NCI-H2196 (cell line): Measurements from ENCODE around the gene RPL18.

ENCODE experiments used
- DNase-seq: peaks from one replicate; lab custom pipeline; 2025; ENCODE audit not compliant: unreplicated experiment; lab: John Stamatoyannopoulos, UW

RPL18 gene

DNA sequence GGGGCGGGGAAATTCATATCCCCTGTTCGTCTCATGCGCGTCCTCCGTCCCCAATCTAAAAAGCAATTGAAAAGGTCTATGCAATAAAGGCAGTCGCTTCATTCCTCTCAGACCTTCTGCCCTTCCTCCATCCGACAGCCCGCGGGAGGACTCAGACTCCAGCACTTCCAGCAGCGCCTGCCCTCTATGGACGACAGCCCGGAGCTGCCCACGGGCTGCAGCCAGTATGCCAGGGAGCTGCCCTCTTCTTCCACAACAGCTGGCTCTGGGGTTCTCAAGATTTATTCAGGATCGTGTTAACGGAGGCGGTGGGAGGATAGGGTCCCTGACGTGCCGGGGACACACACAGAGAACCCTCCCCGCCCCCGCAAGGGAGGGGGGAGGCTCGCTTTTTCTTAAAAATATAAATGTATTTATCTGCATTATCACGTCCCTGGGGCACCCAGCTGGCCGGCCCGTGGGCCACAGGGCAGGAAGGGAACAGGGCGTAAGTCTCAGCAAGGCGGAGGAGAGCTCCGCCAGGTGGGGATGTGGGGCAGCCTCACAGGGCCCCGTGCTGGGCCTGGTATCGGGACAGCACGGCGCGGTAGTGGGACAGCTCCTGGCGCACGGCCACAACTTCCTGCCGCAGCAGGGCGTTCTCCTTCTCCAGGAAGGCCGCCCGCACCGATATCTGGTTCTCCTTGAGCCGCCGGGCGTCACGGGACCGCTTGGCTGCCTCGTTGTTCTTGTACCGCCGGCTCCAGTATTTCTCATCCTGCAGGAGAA, 11.5 kb upstream of the RPL18 start:
- no peak for DNase-seq

DNA sequence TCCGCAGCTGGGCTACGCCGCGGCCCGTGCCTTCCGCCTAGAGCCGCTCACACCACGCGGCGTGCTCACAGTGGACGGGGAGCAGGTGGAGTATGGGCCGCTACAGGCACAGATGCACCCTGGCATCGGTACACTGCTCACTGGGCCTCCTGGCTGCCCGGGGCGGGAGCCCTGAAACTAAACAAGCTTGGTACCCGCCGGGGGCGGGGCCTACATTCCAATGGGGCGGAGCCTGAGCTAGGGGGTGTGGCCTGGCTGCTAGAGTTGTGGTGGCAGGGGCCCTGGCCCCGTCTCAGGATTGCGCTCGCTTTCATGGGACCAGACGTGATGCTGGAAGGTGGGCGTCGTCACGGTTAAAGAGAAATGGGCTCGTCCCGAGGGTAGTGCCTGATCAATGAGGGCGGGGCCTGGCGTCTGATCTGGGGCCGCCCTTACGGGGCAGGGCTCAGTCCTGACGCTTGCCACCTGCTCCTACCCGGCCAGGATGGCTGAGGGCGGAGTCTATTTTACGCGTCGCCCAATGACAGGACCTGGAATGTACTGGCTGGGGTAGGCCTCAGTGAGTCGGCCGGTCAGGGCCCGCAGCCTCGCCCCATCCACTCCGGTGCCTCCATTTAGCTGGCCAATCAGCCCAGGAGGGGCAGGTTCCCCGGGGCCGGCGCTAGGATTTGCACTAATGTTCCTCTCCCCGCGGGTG, 10.8 kb upstream of the RPL18 start:
- no peak for DNase-seq

- no peak for DNase-seq
Observed at GRCh38 chr19:48629297-48629598, 10.3 kb upstream of the RPL18 start.

DNA sequence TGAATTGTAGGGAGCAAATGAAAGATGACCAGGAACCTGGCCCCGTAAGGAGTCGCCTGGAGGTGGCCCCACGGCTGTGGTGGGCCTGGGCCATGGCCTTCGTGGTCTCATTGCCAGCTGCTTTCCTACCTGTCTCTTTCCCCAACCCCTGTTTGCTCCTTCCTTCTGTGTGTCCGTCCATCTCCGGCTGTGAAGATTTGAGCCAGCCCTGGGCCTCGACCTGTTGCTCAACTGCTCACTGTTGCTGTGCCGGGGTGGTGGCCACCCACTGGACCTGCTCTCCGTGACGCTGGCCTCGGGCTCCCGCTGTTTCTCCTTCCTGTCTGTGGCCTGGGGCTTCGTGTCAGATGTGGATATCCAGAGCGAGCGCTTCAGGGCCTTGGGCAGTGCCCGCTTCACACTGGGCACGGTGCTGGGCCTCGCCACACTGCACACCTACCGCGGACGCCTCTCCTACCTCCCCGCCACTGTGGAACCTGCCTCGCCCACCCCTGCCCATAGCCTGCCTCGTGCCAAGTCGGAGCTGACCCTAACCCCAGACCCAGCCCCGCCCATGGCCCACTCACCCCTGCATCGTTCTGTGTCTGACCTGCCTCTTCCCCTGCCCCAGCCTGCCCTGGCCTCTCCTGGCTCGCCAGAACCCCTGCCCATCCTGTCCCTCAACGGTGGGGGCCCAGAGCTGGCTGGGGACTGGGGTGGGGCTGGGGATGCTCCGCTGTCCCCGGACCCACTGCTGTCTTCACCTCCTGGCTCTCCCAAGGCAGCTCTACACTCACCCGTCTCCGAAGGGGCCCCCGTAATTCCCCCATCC, 9.7 kb upstream of the RPL18 start:
- no peak for DNase-seq

DNA sequence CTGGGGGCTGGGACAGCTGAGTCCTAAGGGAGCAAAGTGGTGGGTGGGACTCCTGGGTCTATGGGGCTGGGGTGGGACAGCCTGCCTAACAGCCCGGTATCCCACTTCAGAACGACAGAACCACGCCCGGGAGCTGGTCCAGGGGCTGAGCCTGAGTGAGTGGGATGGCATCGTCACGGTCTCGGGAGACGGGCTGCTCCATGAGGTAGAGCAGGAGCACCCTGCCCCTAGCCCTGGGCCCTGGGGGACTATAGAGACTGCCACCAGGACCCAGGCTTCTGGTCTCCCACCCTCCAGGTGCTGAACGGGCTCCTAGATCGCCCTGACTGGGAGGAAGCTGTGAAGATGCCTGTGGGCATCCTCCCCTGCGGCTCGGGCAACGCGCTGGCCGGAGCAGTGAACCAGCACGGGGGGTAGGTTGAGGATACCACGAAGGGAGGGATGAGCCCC, 8.9 kb upstream of the RPL18 start:
- no peak for DNase-seq

- DNase-seq = no peak
Observed at GRCh38 chr19:48627201-48627864, 8.4 kb upstream of the RPL18 start.

GRCh38 chr19:48625891-48626327, 6.9 kb upstream of the RPL18 start:
- no peak for DNase-seq

DNA sequence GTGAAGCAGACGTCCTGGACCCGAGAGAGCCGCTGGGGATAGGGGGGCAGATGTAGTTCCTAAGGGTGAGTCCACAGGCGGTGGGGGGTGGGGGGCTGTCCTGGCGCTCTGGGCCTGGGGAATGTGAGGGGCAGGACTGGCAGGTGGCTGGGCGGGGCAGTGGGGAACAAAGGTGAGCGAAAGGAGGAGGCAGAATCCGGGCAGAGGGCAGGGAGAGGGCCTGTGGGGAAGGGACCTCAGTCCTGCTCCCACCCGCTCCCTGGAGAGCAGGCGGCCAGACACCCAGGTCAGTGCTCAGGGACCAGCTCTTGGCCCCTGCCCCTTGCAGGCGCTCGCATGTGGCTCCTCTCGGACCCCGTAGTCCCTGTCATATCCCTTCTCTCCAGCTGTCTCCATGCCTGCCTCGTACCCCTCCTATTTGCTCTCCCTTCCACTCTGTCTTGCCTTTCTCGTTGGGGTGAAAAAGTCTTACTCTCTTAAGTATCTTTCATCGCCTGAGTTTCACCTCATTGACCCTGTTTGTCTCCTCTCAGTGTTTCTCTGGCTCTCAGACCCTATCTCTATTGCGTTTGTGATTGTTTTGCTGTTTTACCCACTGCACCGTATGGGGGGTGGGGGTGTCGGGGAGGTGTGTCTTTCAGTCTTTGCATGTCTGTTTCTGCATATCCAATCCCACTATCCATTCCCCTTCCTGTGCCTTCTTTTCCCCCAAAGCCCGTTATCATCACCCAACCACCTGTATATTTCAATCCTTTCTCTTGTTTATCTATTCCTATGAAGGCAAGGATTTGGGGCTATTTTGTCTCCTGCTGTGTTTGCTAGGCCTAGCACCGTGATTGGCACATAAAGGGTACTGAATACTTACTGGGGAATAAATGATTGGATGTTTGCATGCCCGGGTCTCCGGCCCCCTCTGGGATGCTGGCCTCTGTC, 6.1 kb upstream of the RPL18 start:
- DNase-seq = no peak

GRCh38 chr19:48624067-48624594, 5.2 kb upstream of the RPL18 start:
- peak; percentile 98 for DNase-seq

GRCh38 chr19:48623556-48624066, 4.6 kb upstream of the RPL18 start:
- DNase-seq = no peak

DNA sequence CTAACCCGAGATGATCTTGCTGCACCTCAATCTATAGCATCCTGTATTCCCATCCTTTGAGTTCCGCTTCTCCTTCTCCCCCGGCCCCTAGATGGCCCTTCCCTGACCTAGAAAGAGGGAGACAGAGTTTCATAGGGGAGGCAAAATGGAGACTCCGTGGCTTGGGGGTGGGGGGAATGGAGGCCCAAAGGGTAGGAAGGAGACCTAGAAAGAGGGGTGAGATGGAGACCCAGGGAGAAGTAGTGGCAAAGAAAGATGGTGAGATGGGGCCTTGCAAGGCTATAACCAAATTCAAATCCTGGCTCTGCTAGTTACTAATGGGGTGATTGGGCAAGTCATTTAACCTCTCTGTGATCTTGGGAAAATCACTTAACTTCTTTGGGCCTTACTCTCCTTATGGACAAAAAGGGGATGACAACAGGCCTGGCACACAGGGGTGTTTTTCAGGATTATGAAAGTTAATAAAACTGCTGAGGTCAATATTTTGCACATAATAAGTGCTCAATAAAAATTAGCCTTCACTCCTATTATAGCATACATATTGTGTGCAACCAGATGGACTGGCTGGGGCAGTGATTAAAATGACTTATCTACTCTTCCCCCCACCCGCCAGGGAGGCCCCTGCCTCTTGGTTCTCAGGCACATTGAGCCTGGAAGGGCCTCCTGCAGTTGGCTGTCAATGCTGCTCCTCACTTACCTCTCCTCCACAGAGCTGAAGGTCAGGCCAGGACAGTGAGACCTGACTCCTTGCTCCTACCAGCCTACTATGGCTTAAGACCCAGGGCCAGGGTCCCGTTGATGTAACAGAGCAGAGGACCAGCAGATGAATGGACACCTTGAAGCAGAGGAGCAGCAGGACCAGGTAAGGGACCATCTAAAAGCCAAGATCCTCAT, 961 bp upstream of the RPL18 start:
- no peak for DNase-seq

DNA sequence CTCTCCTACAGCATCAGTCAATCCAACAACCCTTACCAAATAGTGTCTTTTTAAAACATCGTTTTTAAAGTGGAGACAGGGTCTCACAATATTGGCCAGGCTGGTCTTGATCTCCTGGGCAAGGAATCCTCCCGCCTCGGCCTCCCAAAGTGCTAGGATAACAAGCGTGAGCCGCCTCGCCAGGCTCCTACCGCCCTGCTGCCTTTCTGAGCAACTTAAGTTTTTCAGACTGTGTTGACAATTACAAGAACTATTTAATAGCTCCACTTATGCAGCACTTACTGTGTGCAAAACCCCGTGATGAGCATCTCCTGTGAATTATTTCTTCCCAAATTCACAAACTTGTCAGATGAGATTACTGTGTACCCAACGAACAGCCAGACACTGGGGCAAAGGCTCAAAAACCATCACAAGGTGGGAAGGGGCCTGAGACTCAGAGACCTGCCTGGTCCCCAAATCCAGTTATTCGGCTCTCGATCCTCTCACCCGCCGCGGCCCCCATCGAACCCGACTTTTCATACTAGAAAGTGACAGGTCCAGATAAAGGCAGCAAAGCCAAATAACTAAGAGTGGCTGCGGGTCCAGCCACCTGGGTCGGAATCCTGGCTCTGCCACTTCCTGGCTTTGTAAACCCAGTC, 581 bp downstream of the RPL18 start:
- DNase-seq = no peak

GRCh38 chr19:48617146-48617937, 1.6 kb downstream of the RPL18 start:
- no peak for DNase-seq

- DNase-seq = no peak
Observed at GRCh38 chr19:48616491-48617056, 2.4 kb downstream of the RPL18 start.

DNA sequence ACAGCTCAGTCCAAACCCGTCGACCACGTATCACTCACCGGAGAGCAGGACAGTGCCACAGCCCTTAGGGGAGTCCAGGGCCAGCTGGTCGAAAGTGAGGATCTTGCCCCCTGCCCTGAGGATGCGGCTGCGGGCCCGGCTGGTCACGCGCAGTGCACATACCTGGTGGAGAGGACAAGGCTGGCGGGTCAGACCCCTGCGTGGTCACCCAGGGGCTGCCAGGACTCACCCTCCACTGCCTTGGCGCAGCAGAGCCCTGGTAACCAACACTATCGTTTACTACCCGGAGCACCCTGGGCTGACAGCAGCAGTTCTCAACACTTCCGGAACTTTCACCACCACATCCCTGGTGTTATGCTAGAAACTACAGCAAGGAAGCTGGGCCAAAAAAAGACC, 2.9 kb downstream of the RPL18 start:
- no peak for DNase-seq

GRCh38 chr19:48615231-48616040, 3.5 kb downstream of the RPL18 start:
- DNase-seq = no peak
